GM11168 (cell line): ENCODE results near the gene FSD1L.

Source experiments
- in situ Hi-C: fragments of 300-500 bp; cut with MboI; formaldehyde crosslinking; loops from one replicate; pipeline ENCODE4 v1.12.0; 2022; ENCODE audit warnings: low sequenced_read_pairs; ENCODE audit not compliant: unreplicated experiment

FSD1L gene

DNA sequence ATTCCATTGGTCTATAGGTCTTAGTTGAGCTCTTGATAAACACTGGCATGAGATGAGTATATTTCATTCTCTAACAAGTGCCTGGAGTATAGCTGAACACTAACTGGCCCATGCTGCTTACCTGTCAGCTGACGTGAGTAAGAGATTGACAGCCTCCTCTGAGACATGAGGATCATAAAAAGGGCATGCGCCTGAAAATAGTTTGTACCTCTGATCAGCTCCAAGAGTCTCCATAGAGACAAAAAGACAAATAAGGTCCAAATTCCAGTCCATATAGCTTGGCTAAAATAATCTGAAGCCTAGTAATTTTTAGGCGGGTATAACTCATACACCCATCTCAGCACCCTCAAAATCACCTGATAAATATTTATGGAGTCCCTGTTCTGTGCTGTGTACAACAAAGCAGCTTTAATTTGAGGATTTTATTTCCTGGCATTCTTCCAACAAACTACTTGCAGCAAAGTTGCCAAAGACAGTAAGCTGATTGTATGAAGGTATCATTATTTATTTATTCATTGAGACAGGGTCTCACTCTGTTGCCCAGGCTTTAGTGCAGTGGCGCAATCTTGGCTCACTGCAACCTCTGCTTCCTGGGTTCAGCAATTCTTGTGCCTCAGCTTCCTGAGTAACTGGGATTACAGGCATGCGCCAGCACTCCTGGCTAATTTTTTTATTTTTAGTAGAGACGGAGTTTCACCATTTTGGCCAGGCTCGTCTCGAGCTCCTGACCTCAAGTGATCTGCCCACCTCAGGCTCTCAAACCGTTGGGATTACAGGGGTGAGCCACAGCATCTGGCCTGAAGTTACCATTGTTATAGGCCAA lies 16.2 kb upstream of the FSD1L start:
- in situ Hi-C loops, result loop anchor here (25.0 kb wide), 1 partner anchor 281 kb away; no protein-coding TSS in a partner anchor

- in situ Hi-C loops, result loop anchor here (25.0 kb wide), 1 partner anchor 280 kb away; no protein-coding TSS in a partner anchor
Observed at GRCh38 chr9:105432247-105432842, 15.5 kb upstream of the FSD1L start.

GRCh38 chr9:105435453-105435852 lies 12.4 kb upstream of the FSD1L start:
- in situ Hi-C loops, result loop anchor here (25.0 kb wide), 1 partner anchor 277 kb away; no protein-coding TSS in a partner anchor

DNA sequence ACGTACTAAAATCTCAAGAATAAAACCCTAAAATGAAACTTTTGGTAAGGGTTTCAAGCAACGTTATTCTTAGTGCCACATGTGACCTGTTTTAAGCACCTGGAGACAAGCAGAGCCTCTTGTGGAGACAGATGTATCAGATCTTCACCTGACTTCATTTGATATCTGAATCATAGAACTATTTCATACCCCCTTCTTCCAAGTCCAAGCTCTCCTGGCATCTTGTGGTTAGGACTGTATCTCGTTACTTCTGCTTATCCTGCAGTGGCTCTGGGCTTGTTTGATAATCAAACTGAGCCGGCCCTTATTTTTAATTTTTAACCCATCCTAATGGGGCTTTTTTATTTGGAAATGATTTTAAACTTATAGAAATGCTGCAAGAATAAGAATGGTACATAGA lies 11.1 kb upstream of the FSD1L start:
- in situ Hi-C loops, result loop anchor here (25.0 kb wide), 1 partner anchor 276 kb away; no protein-coding TSS in a partner anchor

GRCh38 chr9:105437704-105438103 lies 10.1 kb upstream of the FSD1L start:
- in situ Hi-C loops, result loop anchor here (25.0 kb wide), 1 partner anchor 275 kb away; no protein-coding TSS in a partner anchor

- in situ Hi-C loops, result loop anchor here (25.0 kb wide), 1 partner anchor 274 kb away; no protein-coding TSS in a partner anchor
Observed at GRCh38 chr9:105438141-105438806, 9.6 kb upstream of the FSD1L start.

DNA sequence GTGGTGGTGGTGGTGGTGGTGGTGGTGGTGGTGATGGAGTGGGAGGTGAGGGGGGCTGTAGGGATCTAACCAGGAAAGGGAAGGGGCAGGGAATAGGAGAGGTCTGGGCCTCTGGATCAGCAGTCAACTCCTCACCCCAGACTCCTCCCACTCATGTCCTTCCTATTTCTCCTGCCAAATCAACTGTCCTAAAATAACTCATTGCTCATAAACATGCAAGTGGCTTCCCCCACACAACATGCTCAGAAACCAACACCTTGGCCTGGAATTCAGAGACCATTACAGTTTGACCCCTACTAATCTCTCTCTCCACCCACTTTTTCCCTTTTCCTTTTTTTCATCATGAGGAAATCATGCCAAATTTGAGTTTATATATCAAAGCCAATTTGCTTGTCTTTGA lies 8.4 kb upstream of the FSD1L start:
- in situ Hi-C loops, result loop anchor here (25.0 kb wide), 1 partner anchor 273 kb away; no protein-coding TSS in a partner anchor

DNA sequence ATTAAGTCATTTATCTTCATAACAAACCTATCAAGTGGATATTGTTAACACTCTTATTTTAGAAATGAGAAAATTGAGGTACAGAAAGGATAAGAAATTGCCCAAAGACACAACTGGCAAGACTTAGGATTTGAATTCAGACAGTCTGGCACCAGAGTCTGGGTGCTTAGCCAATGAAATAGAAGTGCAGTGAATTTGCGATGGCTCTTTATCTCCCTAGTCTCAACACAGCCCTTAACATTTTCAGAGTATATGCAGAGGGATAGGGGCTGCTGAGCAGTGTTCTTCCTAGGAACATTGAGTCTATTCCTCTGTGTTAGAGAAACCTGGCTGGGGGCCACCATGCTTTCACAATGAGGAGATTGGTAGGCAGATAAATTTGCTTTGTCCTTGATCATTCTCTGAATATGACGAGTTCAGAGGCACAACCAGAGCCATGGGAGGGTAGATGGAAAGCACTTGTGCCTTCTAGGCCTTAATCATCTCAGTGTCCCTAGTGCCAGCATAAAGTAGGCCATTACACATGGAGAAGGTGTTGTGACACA lies 6.1 kb upstream of the FSD1L start:
- in situ Hi-C loops, result loop anchor here (10.0 to 25.0 kb wide), 2 partner anchors 271 to 1843 kb away; partner anchors contain the start of gene RAD23B

- in situ Hi-C loops, result loop anchor here (10.0 to 25.0 kb wide), 2 partner anchors 269 to 1842 kb away; partner anchors contain the start of gene RAD23B
Observed at GRCh38 chr9:105443121-105443520, 4.7 kb upstream of the FSD1L start.

- in situ Hi-C loops, result loop anchor here (10.0 to 25.0 kb wide), 2 partner anchors 268 to 1841 kb away; partner anchors contain the start of gene RAD23B
Observed at GRCh38 chr9:105444130-105444529, 3.7 kb upstream of the FSD1L start.

DNA sequence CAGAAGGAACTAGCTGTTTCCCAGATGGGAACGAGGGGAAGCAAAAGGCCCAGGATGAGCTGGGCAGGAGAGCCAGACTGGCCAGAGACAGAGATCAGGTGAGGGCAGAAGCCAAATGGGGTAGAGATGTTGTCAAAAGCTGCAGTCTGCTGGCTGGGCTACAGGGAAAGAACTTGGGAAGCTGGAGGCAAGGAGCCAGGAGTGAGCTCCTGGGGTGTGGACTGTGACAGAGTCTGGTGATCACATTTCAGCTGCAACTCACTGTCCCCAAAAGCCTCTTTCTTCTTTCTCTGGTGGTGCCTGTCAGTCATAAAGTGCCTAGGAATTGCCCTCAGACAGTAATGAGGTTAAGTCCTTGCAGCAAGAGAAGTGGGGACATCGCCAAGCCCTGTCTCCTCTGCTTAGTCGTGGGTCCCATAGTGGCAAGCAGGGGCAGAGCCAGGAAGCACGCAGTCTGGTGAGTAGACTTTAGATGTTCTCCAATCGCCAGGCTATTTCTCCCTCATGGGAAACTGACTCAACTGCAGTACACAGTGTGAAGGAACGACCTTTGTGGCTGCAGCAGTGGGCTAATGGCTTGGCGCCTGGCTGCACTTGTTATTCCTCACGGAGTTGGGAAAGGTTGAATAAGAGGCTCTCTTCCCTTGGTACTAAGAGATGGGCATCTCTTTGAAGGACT lies 2.5 kb upstream of the FSD1L start:
- in situ Hi-C loops, result loop anchor here (10.0 to 25.0 kb wide), 2 partner anchors 267 to 1839 kb away; partner anchors contain the start of gene RAD23B

- in situ Hi-C loops, result loop anchor here (10.0 to 25.0 kb wide), 2 partner anchors 265 to 1837 kb away; partner anchors contain the start of gene RAD23B
Observed at GRCh38 chr9:105447386-105447813, 434 bp upstream of the FSD1L start.

DNA sequence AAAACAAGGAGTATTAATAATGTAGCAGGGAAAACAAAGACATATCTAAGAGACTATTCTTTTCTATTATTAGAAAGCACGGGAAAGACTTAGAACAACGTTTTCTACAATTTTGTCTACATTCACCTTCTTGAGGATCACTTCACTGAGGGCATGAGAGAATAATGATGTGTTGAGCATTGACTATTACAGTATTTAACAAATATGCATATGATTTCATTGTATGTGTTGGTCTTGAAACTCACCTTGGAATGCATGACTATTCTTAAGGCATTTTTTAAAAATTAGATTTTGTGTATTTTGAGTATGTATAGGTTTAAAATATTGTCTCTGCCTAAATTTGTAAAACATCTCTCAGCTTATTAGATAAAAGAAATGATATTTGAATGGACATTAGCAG lies 1.2 kb downstream of the FSD1L start:
- in situ Hi-C loops, result loop anchor here (10.0 to 25.0 kb wide), 2 partner anchors 263 to 1836 kb away; partner anchors contain the start of gene RAD23B

- in situ Hi-C loops, result no loop called here
Observed at GRCh38 chr9:105452185-105452584, 4.4 kb downstream of the FSD1L start.

- in situ Hi-C loops, result no loop called here
Observed at GRCh38 chr9:105455836-105456475, 8.1 kb downstream of the FSD1L start.

GRCh38 chr9:105457560-105458294 lies 9.9 kb downstream of the FSD1L start:
- in situ Hi-C loops, result no loop called here

DNA sequence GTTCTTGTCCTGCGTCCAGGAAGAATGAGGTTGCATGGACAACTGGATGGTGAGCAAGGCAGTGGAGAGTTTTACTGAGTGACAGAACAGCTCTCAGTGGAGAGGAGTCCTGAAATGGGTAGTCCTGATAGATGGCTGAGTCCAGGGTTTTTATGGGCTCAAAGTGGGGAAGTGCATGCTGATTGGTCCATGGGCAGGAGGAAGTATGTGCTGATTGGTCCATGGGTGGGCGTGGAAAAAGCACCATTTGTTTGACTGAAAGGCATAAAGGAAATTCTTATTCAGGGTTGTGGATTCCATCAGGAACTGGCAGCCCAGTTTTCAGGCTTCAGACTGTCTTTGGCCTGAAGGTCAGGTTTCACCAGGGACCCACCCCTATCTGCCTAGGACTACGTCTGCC lies 10.6 kb downstream of the FSD1L start:
- in situ Hi-C loops, result no loop called here

DNA sequence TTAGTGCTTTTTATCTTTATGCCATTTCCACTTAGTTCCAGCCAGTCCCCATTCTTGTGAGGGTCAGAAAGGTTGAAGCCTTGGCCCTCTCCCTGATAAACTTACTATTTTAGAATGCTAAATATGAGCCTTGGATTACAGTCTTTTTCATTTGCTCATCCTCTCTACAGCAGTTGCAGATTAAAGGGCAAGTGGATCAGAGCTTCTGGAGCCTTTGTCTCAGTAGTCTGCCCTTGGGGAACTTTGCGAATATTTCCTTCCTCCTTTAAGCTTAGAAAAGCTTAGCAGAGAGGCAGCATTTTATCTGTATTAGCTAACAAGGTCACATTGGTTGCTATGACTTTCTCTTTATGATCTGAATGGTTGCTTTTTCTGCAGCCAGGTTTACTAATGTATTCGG lies 11.5 kb downstream of the FSD1L start:
- in situ Hi-C loops, result no loop called here
